ENCODE data around the gene APC2. TPM values are rescaled to one million over a fixed set of nuclear protein-coding genes. Genes with fewer than 3 reads are reported as not detected.

Gene APC2
- total and polyA plus RNA-seq, 4 donors = 0.03 to 0.42 (median 0.26) TPM; not detected in 1

Other genes with a start within 250 kb of the APC2 start
- 10 to 100 TPM; 39.4 to 59.5 TPM for gene STK11, start 244.3 kb upstream of the APC2 start, total RNA-seq
- gene STK11, start 244.3 kb upstream of the APC2 start, polyA plus RNA-seq = 10 to 100 TPM; 30.1 to 58.9 TPM
- gene CBARP, start 212.1 kb upstream of the APC2 start, total RNA-seq = 1 to 10 TPM; 3.0 to 3.7 TPM
- gene CBARP, start 212.1 kb upstream of the APC2 start, polyA plus RNA-seq = 1 to 10 TPM in 1 of 2 donors, under 1 TPM in 1; 0.88 to 1.1 TPM
- gene ATP5F1D, start 208.4 kb upstream of the APC2 start, total RNA-seq = 100 to 1,000 TPM in 1 of 2 donors, 10 to 100 TPM in 1; 92.8 to 102 TPM
- gene ATP5F1D, start 208.4 kb upstream of the APC2 start, polyA plus RNA-seq = 100 to 1,000 TPM; 131 to 164 TPM
- gene MIDN, start 201.5 kb upstream of the APC2 start, total RNA-seq = 100 to 1,000 TPM; 112 to 121 TPM
- gene MIDN, start 201.5 kb upstream of the APC2 start, polyA plus RNA-seq = 10 to 100 TPM; 11.8 to 27.4 TPM
- 100 to 1,000 TPM; 391 to 397 TPM for gene CIRBP, start 180.8 kb upstream of the APC2 start, total RNA-seq
- gene CIRBP, start 180.8 kb upstream of the APC2 start, polyA plus RNA-seq = 1,000 to 10,000 TPM in 1 of 2 donors, 100 to 1,000 TPM in 1; 252 to 1,634 TPM
- 10 to 100 TPM; 21.9 to 23.3 TPM for gene FAM174C, start 174.6 kb upstream of the APC2 start, total RNA-seq
- 10 to 100 TPM; 43.8 to 68.8 TPM for gene FAM174C, start 174.6 kb upstream of the APC2 start, polyA plus RNA-seq
- gene EFNA2, start 164.2 kb upstream of the APC2 start, total RNA-seq = not detected
- 1 to 10 TPM in 1 of 2 donors, not detected in 1; 2.8 TPM for gene EFNA2, start 164.2 kb upstream of the APC2 start, polyA plus RNA-seq
- 10 to 100 TPM; 47.7 to 47.8 TPM for gene NDUFS7, start 66.2 kb upstream of the APC2 start, total RNA-seq
- gene NDUFS7, start 66.2 kb upstream of the APC2 start, polyA plus RNA-seq = 100 to 1,000 TPM in 1 of 2 donors, 10 to 100 TPM in 1; 72.6 to 105 TPM
- 10 to 100 TPM in 1 of 2 donors, 1 to 10 TPM in 1; 7.9 to 16.1 TPM for gene GAMT, start 48.6 kb upstream of the APC2 start, total RNA-seq
- 10 to 100 TPM; 21.2 to 40.2 TPM for gene GAMT, start 48.6 kb upstream of the APC2 start, polyA plus RNA-seq
- 10 to 100 TPM; 75.2 to 77.9 TPM for gene DAZAP1, start 42.5 kb upstream of the APC2 start, total RNA-seq
- 10 to 100 TPM; 44.8 to 79.0 TPM for gene DAZAP1, start 42.5 kb upstream of the APC2 start, polyA plus RNA-seq
- gene RPS15, start 11.7 kb upstream of the APC2 start, total RNA-seq = 100 to 1,000 TPM; 707 to 750 TPM
- 1,000 to 10,000 TPM; 2,784 to 2,878 TPM for gene RPS15, start 11.7 kb upstream of the APC2 start, polyA plus RNA-seq
- 10 to 100 TPM; 19.7 to 26.0 TPM for gene C19orf25, start 29.1 kb downstream of the APC2 start, total RNA-seq
- 10 to 100 TPM; 19.0 to 33.5 TPM for gene C19orf25, start 29.1 kb downstream of the APC2 start, polyA plus RNA-seq
- 1 to 10 TPM in 1 of 2 donors, not detected in 1; 3.1 TPM for gene PCSK4, start 40.2 kb downstream of the APC2 start, total RNA-seq
- gene PCSK4, start 40.2 kb downstream of the APC2 start, polyA plus RNA-seq = 1 to 10 TPM in 1 of 2 donors, under 1 TPM in 1; 0.75 to 6.0 TPM
- gene REEP6, start 41.1 kb downstream of the APC2 start, total RNA-seq = 1 to 10 TPM in 1 of 2 donors, under 1 TPM in 1; 0.71 to 1.6 TPM
- 10 to 100 TPM in 1 of 2 donors, 1 to 10 TPM in 1; 2.2 to 16.5 TPM for gene REEP6, start 41.1 kb downstream of the APC2 start, polyA plus RNA-seq
- gene ADAMTSL5, start 62.9 kb downstream of the APC2 start, total RNA-seq = 10 to 100 TPM in 1 of 2 donors, 1 to 10 TPM in 1; 6.2 to 18.2 TPM
- gene ADAMTSL5, start 62.9 kb downstream of the APC2 start, polyA plus RNA-seq = 1 to 10 TPM; 3.1 to 6.1 TPM
- not detected for gene PLK5, start 74.0 kb downstream of the APC2 start, total RNA-seq
- gene PLK5, start 74.0 kb downstream of the APC2 start, polyA plus RNA-seq = under 1 TPM in 1 of 2 donors, not detected in 1; 0.15 TPM
- gene MEX3D, start 118.2 kb downstream of the APC2 start, total RNA-seq = 10 to 100 TPM; 16.1 to 20.5 TPM
- gene MEX3D, start 118.2 kb downstream of the APC2 start, polyA plus RNA-seq = 1 to 10 TPM; 3.6 to 6.3 TPM
- 10 to 100 TPM; 60.9 to 63.2 TPM for gene MBD3, start 142.7 kb downstream of the APC2 start, total RNA-seq
- 100 to 1,000 TPM in 1 of 2 donors, 10 to 100 TPM in 1; 37.6 to 106 TPM for gene MBD3, start 142.7 kb downstream of the APC2 start, polyA plus RNA-seq
- 100 to 1,000 TPM; 153 to 155 TPM for gene UQCR11, start 155.3 kb downstream of the APC2 start, total RNA-seq
- 100 to 1,000 TPM; 127 to 251 TPM for gene UQCR11, start 155.3 kb downstream of the APC2 start, polyA plus RNA-seq
- 10 to 100 TPM; 32.0 to 50.4 TPM for gene TCF3, start 202.5 kb downstream of the APC2 start, total RNA-seq
- 10 to 100 TPM; 23.7 to 36.2 TPM for gene TCF3, start 202.5 kb downstream of the APC2 start, polyA plus RNA-seq

Measured in aorta (tissue), 4 donors.